Activated CD4-positive, CD25-positive, alpha-beta regulatory T cell (primary cell): Measurements from ENCODE around the gene COG8.
"Not testable (repeated sequence)": the region's sequence is repeated elsewhere in the genome, so short reads cannot be mapped to it uniquely, and the experiment has no call there.

Experiments used
- DNase-seq, 4 experiments: peaks; one replicate each; lab custom pipeline; 2025; lab: John Stamatoyannopoulos, UW

Gene COG8

DNA sequence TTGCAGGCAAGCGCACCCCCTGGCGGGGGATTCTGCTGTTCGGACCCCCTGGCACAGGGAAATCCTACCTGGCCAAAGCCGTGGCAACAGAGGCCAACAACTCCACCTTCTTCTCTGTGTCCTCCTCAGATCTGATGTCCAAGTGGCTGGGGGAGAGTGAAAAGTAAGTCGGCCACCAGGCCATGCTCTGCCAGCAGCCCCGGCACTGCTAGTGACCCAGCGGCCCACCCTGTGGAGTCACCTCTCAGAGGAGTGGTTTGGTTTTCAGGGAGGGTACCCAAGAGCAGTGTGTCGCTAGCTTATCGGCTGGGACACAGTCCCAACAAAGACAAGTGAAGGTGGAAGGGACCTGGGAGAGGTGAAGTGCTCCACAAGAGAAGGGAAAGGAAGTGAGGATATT, 20.0 kb downstream of the COG8 start:
- DNase-seq = no peak

- no peak for DNase-seq
Measured at GRCh38 chr16:69318911-69319289, 20.5 kb downstream of the COG8 start.

DNA sequence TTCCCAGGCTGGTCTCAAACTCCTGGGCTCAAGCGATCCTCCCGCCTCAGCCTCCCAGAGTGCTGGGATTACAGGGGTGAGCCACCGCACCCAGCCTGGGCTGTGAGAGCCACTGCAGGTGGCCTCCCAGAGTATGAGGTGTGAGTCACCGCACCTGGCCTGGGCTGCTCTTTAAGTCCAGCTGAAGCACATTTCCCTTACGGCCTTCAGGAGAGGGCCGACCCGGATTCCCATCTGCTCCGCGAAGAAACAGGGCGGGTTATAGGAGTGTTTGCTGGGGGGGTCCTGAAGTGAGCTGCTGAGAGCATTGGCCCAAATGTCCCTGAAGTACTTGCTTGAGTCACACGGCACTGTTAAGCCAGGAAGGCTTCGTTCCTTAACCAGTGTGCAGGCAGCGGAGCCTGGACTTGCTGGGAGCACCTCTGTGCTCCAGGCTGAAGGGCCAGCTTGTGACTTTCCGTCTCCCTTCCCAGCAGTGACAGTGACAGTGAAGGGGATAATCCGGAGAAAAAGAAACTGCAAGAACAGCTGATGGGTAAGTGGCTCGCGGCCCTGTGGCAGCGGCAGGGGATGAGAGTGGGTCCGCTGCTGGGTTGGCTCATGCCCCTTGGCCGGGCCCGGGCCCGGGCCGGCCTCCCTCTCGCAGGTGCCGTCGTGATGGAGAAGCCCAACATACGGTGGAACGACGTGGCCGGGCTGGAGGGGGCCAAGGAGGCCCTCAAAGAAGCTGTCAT, 21.0 kb downstream of the COG8 start:
- DNase-seq = no peak

DNA sequence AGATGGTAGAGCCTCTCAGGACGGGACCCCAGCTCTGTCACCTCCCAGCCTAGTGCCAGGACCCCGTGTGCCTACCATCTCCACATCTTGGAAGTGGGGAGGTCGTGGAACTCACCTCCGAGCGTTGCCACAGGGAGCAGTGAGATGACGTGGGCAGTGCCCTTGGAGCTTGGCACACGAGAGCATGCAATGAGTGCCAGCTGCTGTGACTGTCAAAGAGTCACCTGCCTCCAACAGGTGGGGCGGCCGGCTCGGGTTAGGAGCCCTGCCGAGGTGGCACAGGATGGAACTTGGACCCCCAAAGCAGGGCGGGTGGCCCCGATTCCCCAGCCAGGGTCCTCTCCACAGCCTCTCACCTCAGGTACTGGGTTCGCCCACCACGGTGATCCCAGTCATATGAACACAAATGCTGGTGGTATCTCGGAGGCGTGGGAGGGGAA, 22.7 kb downstream of the COG8 start:
- DNase-seq = no peak

GRCh38 chr16:69315486-69316311, 23.7 kb downstream of the COG8 start:
- DNase-seq = no peak

DNA sequence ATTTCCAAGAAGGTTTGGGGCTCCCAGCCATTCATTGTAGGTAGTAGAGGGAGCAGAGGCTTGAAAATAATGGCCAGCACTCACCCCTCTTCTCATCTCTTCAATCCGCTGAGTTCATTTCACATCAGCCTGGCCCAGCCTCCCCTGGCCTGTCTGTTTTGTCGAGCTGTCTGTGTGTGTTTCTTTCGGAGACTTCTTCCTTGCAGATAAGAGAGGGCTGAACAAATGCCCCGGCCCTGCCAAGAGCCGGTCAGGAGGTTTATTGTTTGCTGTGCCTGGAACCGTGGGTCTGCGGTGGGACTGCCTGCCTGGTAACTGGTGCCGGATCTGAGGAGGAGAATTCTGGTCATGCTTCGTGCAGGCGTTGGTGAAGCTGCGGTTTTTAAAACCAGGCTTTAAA, 24.8 kb downstream of the COG8 start:
- DNase-seq = no peak

DNA sequence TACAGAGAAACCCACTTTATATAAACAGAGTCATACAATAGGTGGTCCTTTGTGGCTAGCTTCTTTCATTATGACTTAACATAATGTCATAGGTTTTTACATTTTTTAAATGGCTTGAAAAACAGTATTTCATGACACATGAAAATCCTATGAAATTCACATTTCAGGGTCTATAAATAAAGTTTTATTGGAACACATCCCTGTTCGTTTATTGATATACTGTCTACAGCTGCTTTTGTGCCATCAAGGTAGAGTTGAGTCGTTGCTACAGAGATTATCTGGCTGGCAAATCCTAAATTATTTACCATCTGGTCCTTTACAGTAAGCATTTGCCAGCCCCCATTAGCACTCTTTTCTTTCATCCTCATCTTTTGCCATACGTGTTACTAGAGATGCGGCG, 25.9 kb downstream of the COG8 start:
- DNase-seq = no peak

- no peak for DNase-seq
Measured at GRCh38 chr16:69311533-69312387, 27.6 kb downstream of the COG8 start.

DNA sequence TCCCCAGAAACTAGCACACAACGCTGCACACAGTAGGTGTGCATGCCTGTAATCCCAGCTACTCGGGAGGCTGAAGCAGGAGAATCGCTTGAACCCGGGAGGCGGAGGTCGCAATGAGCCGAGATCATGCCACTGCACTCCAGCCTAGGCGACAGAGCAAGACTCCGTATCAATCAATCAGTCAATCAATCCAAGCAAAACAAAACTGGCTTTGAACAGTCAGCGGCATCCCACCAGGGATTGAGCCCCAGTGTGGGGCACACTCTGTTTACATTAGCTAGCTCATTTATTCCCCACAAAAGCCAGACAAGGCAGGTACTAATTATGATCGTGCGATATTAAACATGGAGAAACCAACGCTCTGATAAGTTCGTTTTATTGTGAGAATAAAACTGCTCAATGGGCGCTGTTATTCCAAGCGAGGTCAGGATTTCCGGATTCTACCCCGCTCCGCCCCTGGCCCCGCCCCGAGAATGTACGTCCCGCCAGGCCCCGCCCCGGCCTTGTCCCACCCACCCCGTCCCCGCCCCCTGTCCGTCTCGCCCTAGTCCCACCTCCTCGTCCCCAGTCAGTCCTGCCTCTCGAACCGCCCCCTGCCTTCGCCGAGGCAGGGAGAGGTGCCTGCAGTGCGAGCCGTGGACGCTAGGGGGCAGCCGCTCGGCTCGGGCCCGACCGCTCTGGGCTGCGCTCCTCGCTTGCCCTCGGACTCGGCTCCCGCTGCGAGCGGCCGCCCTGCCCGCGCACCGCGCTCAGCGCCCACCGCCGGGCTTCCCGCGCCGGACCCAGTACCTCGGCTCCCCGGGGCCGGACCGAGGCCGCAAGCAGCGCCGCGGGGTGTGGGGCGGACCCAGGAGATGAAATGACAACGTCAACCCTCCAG, 28.5 kb downstream of the COG8 start, which contains the start of gene VPS4A:
TSS of gene VPS4A (plus strand) at position 698 of the 880 bp plus-strand sequence. CDS start at position 860, 162 bp downstream.
- DNase-seq = peak; percentile 96 to 99 (median 96)

DNA sequence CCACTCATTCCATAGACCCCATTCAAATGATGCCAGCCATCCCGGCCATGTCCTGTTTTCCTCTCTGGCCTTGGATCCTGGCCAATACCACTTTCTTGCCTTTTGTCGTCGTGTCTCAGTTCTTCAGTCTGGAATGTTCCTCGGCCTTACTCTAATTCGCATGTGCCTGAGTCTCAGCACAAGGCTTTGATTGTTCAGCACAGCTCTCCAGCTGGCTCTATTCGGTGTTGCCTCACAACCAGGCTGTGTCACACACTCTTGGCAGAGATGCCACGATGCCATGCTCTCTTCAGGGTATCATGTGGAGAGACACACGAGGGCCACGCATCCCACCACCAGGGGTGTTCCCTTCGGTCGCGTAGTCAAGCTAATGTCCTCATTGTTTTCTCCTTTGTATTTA, 30.0 kb downstream of the COG8 start:
- DNase-seq = no peak

GRCh38 chr16:69307856-69308255, 31.5 kb downstream of the COG8 start:
- DNase-seq = no peak

DNA sequence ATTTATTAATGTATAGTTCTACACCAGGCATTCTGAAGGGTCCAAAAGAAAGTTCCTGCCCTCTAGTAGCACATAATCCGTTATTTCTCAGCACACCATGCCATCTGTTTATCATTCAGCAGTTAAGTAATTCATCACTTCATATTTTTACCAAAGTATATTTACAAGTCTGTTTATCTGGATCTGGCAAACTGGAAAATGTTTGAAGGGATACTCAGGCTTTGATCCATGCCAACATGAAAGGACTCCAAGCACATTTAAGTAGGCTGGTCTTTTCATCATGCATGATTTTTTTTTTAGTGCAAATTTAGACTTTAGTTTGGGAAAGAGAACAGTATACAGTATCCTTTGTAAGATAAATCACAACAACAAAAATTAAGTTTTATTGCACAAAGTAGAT, 32.3 kb downstream of the COG8 start:
- no peak for DNase-seq

DNA sequence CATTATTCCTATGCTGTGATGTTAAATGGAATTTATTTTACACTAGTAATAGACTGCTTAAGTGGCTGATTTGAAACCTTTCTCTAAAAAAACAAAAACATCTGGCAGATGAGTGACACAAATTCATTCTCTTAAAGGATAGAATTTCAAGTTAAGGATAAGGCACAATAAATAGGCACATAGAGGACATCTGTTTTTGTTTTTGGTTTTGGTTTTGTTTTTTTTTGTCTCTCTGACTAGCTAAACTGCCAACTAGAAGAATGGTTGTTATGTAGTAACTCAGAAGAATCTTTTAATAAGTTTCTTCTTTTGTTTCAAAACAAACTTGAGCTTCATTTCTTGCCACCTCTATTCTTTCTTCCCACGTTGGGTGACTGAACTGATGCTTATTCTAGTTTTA, 33.3 kb downstream of the COG8 start:
- DNase-seq = no peak

- DNase-seq = no peak
Measured at GRCh38 chr16:69302301-69302700, 37.1 kb downstream of the COG8 start.

- DNase-seq = no peak
Measured at GRCh38 chr16:69301861-69302260, 37.5 kb downstream of the COG8 start.

- no peak for DNase-seq
Measured at GRCh38 chr16:69301187-69301586, 38.2 kb downstream of the COG8 start.

- DNase-seq = no peak
Measured at GRCh38 chr16:69298261-69298660, 41.1 kb downstream of the COG8 start.

GRCh38 chr16:69296771-69297170, 42.6 kb downstream of the COG8 start:
- not testable (repeated sequence) for DNase-seq

- no peak for DNase-seq
Measured at GRCh38 chr16:69294051-69294450, 45.3 kb downstream of the COG8 start.

- DNase-seq = no peak
Measured at GRCh38 chr16:69293401-69293800, 46.0 kb downstream of the COG8 start.

DNA sequence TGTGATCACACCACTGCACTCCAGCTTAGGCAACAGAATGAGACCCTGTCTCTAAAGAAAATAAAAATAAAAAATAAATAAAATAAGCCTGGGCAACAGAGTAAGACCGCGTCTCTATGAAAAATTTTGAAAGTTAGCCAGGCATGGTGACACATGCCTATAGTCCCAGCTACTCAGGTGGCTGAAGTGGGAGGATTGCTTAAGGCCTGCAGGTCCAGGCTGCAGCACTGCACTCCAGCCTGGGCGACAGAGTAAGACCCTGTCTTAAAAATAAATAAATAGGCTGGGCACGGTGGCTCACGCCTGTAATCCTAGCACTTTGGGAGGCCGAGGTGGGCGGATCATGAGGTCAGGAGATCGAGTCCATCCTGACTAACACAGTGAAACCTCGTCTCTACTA, 47.7 kb downstream of the COG8 start:
- not testable (repeated sequence) for DNase-seq
